Fibroblast of peridontal ligament (primary cell): ENCODE data around the gene HOMEZ.
"Not testable (repeated sequence)": the region's sequence is repeated elsewhere in the genome, so short reads cannot be mapped to it uniquely, and the experiment has no call there.

ENCODE experiments used
- DNase-seq: peaks from one replicate; pipeline ENCODE4 v3.0.0-alpha.2; 2010; ENCODE audit errors: extremely low read depth

The HOMEZ gene

GRCh38 chr14:23281247-23281646, 4.7 kb downstream of the HOMEZ start:
- DNase-seq: no peak

- DNase-seq: not testable (repeated sequence)
Measured at GRCh38 chr14:23277928-23278327, 8.0 kb downstream of the HOMEZ start.

GRCh38 chr14:23277189-23277588, 8.7 kb downstream of the HOMEZ start:
- no peak for DNase-seq

DNA sequence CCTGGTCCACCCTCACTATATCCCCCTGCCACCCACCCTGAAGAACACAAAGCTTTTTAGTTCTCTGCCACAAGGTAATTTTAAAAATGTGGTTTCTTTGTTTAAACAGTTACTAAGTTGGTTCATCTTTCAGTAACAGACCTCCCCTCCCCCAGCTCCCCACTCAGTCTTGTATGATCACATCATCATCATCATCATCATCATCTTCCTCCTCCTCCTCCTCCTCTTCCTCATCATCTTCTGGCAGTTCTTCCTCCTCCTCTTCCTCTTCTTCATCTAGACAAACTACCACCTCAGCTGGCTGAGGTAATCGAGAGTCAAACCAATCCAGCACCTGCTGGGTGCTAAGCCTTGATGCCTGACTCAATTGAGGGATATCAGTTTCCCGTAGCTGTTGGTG, 10.5 kb downstream of the HOMEZ start:
- no peak for DNase-seq

DNA sequence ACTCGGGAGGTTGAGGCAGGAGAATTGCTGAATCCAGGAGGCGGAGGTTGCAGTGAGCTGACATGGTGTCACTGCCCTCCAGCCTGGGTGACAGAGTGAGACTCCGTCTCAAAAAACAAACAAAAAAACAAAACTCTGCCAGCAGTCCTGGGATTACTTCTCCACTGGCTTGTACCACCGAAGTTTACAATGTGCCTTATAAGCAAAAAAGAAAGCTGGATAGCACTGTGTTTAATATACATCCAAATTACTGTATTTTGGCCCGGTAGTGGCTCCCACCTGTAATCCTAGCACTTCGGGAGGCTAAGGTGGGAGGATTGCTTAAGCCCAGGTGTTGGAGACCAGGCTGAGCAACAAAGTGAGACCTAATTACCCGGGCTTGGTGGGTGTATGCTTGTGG, 16.7 kb downstream of the HOMEZ start:
- DNase-seq: no peak

GRCh38 chr14:23260849-23261248, 25.1 kb downstream of the HOMEZ start:
- DNase-seq: not testable (repeated sequence)

DNA sequence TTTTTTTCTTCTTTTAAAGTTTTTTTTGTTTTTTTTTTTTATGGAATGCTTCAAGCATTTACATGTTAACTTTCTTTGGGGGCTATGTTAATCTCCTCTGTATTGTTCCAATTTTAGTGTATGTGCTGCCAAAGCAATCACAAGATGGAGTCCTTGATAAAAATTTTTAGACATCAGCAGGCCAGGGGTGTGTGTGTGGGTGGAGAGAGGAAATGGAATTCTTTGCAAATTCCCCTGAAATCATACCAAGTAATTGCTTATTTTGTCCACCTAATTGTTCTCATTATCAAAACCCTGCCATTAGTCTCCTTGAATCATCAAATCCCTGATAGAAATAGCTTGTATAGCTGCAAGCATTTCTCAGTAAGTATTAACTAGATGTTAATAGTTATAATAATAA, 26.5 kb downstream of the HOMEZ start:
- no peak for DNase-seq

DNA sequence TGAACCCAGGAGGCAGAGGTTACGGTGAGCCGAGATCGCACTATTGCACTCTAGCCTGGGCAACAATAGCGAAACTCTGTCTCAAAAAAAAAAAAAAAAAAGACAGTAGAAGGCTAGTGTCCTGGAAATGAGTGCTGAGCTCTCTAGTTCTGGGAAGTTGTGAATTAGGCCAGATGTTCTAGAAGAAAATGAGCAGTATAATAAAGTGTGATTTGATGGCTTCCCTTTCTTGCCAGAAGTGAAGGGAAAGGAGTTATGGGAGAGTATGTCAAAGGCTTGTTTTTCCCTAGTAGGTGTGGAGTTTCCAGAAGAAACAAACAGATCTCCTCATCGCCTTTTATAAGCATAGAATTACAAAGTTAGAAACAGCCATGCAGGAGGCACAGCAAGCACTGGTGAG, 27.7 kb downstream of the HOMEZ start:
- no peak for DNase-seq

DNA sequence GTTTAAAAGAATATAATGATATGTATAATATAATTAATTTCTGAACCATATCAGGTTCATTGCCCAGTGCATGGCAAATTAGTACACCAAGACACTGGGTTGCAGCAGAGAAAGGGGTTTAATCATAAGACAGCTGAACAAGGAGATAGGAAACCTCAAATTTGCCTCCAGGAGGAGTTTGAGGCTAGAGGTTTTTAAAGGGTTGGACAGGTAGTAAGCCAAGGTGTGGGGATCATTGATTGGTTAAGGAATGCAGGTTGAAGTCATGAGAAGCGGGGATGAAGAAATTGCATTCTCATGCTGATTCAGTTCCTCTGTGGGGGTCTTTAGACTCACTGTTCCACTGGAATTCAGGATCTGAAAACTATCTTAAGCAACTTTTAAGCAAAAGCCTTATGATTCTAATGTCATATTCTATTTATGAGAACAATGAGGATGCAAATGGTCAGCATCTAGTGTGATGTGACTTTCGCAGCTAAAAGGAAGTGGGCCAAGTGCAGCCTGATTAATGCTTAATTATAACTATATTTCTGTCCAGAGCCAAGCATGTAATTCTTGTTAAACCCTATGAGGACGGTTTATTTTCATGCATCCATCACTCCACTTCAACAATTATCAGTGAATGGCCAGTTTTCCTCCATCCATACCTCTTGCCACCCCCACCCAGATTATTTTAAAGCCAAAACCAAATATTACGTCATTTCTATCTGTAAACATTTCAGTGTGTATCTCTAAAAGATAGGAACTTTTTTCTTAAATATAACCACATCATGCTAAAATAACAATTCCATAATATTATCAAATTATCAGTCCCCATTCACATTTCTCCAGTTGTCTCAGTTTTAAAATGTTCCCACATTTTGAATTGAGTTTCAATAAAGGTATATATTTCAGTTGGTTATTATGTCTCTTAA, 33.3 kb downstream of the HOMEZ start:
- no peak for DNase-seq

GRCh38 chr14:23252006-23252405, 33.9 kb downstream of the HOMEZ start:
- no peak for DNase-seq

DNA sequence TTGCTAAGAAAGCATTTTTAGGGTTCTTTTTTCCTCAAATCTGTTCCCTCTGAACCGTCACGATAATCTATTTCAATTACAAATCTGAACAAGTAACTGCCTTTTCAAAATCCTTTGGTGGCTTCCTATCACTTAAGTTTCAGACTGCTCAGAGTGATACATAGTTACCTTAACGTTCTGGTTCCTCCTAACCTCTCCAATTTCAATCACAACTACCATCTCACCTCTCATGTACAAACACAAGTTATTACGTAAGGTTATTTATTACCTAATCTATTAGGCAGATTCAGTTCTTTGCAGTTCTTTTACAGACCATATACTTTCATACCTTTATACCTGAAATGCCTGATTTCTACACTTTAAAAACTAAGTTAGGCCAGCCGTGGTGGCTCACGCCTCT, 36.1 kb downstream of the HOMEZ start:
- no peak for DNase-seq

GRCh38 chr14:23248601-23249000, 37.3 kb downstream of the HOMEZ start:
- DNase-seq: peak; percentile 20

GRCh38 chr14:23245282-23245681, 40.6 kb downstream of the HOMEZ start:
- no peak for DNase-seq

GRCh38 chr14:23243066-23243465, 42.9 kb downstream of the HOMEZ start:
- no peak for DNase-seq

GRCh38 chr14:23242076-23242475, 43.9 kb downstream of the HOMEZ start:
- DNase-seq: no peak

GRCh38 chr14:23241061-23241715, 44.7 kb downstream of the HOMEZ start:
- DNase-seq: not testable (repeated sequence)

DNA sequence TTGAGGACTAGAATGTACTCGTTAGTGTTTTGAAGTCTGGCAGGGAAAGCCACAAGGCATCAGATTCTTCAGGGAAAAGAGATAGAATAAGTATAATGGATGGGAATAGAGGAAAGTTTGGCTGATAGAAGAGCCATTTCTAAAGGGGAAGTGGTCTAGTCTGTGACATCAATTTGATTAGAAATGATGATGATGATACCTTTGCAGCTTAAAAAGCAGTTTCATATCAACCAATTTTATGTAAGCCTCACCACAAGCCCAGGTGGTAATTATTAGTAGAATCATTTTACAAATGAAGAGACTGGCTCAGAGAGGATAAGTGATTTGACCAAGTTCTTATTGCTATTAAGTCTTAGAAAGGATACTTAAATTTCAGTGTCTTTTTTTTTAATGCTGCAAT, 45.3 kb downstream of the HOMEZ start:
- DNase-seq: no peak

DNA sequence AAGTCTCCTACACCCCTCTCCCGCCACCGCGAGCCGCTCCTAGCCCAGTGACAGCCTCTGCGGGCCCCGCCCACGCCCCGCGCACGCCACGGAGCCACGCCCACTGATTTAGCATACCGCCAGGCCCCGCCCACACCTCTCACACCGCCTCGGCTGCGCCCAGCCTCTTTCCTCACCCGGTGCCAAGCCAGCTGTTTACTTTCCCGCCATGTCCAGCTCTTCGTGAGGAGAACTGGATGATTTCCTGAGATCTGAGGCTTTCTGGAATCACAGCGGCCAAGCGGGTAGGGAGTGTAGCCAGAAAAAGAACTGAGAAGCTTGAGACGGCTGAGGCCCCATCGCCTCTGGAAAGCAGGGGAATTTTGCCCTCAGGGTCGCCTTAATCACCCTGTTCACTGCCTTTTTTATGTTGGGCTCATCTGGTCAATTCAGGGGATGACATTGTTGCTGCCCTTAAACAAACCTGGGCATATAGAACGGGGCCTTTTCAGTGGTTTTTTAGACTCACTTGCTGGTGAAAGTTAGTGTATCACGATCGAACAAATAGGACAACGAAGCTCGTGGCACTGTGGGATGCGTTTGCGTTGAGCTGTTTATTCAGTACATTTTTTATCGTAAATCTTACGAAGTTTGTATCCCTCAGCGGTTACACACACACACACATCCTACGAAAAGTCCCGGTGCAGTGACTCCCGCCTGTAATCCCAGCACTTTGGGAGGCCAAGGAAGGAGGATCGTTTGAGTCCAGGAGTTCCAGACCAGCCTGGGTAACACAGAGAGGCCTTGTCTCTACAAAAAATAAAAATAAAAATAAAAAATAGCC, 47.9 kb downstream of the HOMEZ start, which contains the start of gene RNF212B:
Gene RNF212B (plus strand): TSS at position 165 of the 823 bp plus-strand sequence. CDS start 2,410 bp downstream, outside the sequence.
- DNase-seq: peak; percentile 81

DNA sequence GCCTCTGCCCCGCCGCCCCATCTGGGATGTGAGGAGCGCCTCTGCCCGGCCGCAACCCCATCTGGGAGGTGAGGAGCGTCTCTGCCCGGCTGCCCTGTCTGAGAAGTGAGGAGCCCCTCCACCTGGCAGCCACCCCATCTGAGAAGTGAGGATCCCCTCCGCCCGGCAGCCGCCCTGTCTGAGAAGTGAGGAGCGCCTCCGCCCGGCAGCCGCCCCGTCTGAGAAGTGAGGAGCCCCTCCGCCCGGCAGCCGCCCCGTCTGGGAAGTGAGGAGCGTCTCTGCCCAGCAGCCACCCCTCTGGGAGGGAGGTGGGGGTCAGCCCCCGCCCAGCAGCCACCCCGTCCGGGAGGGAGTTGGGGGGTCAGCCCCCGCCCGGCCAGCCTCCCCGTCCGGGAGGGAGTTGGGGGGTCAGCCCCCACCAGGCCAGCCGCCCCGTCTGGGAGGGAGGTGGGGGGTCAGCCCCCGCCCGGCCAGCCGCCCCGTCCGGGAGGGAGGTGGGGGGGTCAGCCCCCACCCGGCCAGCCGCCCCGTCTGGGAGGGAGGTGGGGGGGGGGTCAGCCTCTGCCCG, 53.6 kb downstream of the HOMEZ start:
- not testable (repeated sequence) for DNase-seq

DNA sequence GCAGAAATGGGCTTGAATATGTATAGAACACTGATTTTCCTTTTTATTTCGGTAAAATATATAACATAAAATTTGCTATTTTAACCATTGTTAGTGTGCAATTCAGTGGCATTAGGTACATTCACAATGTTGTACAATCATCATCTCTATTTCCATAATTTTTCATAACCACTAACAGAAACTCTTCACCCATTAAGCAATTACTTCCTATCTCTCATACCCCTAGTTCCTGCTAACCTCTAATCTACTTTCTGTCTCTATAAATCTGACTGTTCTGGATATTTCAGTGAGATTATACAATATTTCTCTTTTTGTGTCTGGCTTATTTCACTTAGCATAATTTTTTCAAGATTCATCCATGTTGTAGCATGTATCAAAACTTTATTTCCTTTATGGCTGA, 57.1 kb downstream of the HOMEZ start:
- DNase-seq: no peak

DNA sequence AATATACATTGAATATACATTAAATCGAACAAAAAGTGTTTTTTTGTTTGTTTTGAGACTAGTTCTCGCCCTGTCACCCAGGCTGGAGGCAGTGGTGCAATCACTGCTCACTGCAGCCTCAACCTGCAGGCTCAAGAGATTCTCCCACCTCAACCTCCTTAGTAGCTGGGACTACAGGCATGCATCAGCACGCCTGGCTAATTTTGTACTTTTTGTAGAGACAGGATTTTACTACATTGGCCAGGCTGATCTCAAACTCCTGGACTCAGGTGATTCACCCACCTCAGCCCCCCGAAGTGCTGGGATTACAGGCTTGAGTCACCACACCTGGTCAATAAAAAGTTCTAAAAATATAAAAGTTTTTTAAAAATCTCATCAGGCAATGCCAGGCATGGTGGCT, 58.4 kb downstream of the HOMEZ start:
- no peak for DNase-seq

DNA sequence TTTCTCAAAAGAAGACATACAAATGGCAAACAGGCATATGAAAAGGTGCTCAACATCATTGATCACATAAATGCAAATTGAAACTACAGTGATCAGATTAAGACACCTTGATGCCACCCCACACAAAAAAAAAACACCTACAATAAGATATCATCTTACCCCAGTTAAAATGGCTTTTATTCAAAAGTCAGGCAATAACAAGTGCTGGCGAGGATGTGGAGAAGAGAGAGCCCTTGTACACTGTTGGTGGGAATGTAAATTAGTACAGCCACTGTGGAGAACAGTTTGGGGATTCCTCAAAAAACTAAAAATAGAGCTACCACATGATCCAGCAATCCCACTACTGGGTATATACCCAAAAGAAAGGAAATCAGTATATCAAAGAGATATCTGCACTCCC, 61.0 kb downstream of the HOMEZ start:
- DNase-seq: not testable (repeated sequence)
